HCT116 (cell line): ENCODE measurements around the gene STMP1.
"Not testable (repeated sequence)": the region's sequence is repeated elsewhere in the genome, so short reads cannot be mapped to it uniquely, and the experiment has no call there.

Experiments
- CEBPB ChIP-seq: IDR thresholded peaks from 2 replicates; pipeline ENCODE4 v1.6.1; 2012; ENCODE audit warnings: low read depth
- ELF1 ChIP-seq: IDR thresholded peaks from 2 replicates; pipeline ENCODE4 v1.6.1; 2012; ENCODE audit warnings: low read depth, borderline replicate concordance
- EZH2 ChIP-seq: fragments of 200-600 bp; sonication (generic); IDR thresholded peaks from 2 replicates; pipeline ENCODE4 v1.6.1; 2017; ENCODE audit warnings: antibody characterized with exemption, mixed run types
- POLR2A ChIP-seq: IDR thresholded peaks from 2 replicates; pipeline ENCODE4 v1.7.0; 2011; ENCODE audit warnings: borderline replicate concordance; ENCODE audit not compliant: insufficient read depth, insufficient read length; ENCODE audit errors: extremely low read depth
- SRF ChIP-seq: IDR thresholded peaks from 2 replicates; pipeline ENCODE4 v1.6.1; 2012; ENCODE audit warnings: low read depth
- ZNF274 ChIP-seq: fragments of 200-500 bp; sonication (Bioruptor generic); IDR thresholded peaks from 2 replicates; pipeline ENCODE4 v1.6.1; 2014; ENCODE audit warnings: mild to moderate bottlenecking, low read depth, low read length, inconsistent platforms
- TF ChIP-seq, protein P1 (sequence below): IDR thresholded peaks from 2 replicates; pipeline ENCODE4 v1.6.1; 2012
- TF ChIP-seq, protein P2 (sequence below), 3 experiments: fragments of 200-600 bp in 1 of 3; sonication (generic) in 1 of 3; IDR thresholded peaks in 2 of 3; conservative IDR thresholded peaks in 1 of 3; 2 replicates each; pipeline ENCODE4 v1.5.1; 2012 to 2017; ENCODE audit warnings: low read depth in 2 of 3, low read length in 2 of 3, antibody characterized with exemption in 1 of 3, borderline replicate concordance in 1 of 3, control low read depth in 1 of 3, mild to moderate bottlenecking in 1 of 3, mixed read lengths in 1 of 3, mixed run types in 1 of 3, moderate library complexity in 1 of 3; ENCODE audit not compliant: insufficient read depth in 1 of 3

DNA sequence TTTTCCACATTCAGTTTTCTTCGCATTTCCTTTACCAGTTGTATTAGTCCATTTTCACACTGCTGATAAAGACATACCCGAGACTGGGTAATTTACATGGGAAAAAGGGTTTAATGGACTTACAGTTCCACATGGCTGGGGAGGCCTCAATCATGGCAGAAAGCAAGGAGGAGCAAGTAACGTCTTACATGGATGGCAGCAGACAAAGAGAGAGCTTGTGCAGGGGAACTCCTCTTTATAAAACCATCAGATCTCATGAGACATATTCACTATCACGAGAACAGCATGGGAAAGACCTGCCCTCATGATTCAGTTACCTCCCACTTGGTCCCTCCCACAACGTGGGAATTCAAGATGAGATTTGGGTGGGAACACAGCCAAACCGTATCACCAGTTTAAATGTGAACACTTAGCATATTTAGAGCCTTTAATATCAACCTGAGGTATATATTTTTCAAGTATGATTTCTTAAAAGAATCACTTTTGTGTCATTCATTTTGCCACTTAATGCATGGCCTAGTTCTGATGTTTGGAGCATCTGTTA is 6.6 kb downstream of the STMP1 start:
- not testable (repeated sequence) for TF ChIP-seq CEBPB, SRF, ZNF274, POLR2A, EZH2, ELF1
- TF ChIP-seq, protein P1, sequence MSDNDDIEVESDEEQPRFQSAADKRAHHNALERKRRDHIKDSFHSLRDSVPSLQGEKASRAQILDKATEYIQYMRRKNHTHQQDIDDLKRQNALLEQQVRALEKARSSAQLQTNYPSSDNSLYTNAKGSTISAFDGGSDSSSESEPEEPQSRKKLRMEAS = not testable (repeated sequence)
- TF ChIP-seq, protein P2, sequence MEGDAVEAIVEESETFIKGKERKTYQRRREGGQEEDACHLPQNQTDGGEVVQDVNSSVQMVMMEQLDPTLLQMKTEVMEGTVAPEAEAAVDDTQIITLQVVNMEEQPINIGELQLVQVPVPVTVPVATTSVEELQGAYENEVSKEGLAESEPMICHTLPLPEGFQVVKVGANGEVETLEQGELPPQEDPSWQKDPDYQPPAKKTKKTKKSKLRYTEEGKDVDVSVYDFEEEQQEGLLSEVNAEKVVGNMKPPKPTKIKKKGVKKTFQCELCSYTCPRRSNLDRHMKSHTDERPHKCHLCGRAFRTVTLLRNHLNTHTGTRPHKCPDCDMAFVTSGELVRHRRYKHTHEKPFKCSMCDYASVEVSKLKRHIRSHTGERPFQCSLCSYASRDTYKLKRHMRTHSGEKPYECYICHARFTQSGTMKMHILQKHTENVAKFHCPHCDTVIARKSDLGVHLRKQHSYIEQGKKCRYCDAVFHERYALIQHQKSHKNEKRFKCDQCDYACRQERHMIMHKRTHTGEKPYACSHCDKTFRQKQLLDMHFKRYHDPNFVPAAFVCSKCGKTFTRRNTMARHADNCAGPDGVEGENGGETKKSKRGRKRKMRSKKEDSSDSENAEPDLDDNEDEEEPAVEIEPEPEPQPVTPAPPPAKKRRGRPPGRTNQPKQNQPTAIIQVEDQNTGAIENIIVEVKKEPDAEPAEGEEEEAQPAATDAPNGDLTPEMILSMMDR (IDR thresholded peaks at IDR 0.05 in 2 of 3, conservative IDR thresholded peaks at IDR 0.05 in 1 of 3; ENCODE audit: borderline replicate concordance in 1 of 3, insufficient read depth in 1 of 3, low read depth in 2 of 3, low read length in 2 of 3) = not testable (repeated sequence)
